ENCODE results near the gene PITPNM3. TPM values are rescaled to one million over a fixed set of nuclear protein-coding genes. Genes with fewer than 3 reads are reported as not detected.

Gene PITPNM3
- total RNA-seq, 1 donor from 2014 or later = 4.3 TPM

GRCh38 chr17:6456321-6456720, 100.0 kb downstream of the PITPNM3 start:
- Mint-ChIP-seq H3K4me1 (ENCODE audit: unreplicated experiment) (peaks cover 19% of the 10 kb centered on the region), H3K9me3 (no peaks in the 10 kb centered on the region), H3K27ac (no peak overlapping the region), H3K36me3 (no peaks in the 10 kb centered on the region), H3K4me3 (no peak overlapping the region), H3K27me3 (peaks cover 28% of the 10 kb centered on the region)
- TF ChIP-seq CTCF (conservative IDR thresholded peaks at IDR 0.05) = no peak
- DNase-seq (ENCODE audit: extremely low spot score, unreplicated experiment) = no peak

DNA sequence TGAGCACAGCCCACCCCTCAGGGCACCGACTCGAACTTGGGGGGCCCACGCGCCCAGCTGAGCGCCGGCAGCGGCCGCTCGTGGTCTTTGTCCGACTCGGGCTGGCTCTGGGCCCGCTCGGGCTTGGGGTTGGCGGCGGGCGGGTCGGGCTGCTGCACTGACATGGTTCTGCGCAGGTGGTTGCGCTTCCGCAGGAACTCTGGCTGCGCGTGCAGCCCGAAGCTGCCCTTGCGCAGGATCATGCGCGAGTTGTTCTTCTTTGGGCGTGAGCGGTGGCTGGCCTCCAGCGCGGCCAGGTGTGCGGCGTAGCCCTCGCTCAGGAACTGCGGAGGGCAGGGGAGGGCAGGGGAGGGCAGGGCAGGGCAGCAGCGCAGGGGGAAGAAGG, 101.0 kb downstream of the PITPNM3 start:
- H3K4me3 Mint-ChIP-seq = peak overlapping the region; percentile 55
- TF ChIP-seq CTCF (conservative IDR thresholded peaks at IDR 0.05) = no peak
- DNase-seq (ENCODE audit: extremely low spot score, unreplicated experiment) = no peak
- no peaks in the 10 kb centered on the region for H3K9me3 Mint-ChIP-seq
- H3K27me3 Mint-ChIP-seq = peaks cover 28% of the 10 kb centered on the region
- no peaks in the 10 kb centered on the region for H3K36me3 Mint-ChIP-seq
- H3K4me1 Mint-ChIP-seq (ENCODE audit: unreplicated experiment) = peaks cover 25% of the 10 kb centered on the region
- H3K27ac Mint-ChIP-seq = no peak overlapping the region

DNA sequence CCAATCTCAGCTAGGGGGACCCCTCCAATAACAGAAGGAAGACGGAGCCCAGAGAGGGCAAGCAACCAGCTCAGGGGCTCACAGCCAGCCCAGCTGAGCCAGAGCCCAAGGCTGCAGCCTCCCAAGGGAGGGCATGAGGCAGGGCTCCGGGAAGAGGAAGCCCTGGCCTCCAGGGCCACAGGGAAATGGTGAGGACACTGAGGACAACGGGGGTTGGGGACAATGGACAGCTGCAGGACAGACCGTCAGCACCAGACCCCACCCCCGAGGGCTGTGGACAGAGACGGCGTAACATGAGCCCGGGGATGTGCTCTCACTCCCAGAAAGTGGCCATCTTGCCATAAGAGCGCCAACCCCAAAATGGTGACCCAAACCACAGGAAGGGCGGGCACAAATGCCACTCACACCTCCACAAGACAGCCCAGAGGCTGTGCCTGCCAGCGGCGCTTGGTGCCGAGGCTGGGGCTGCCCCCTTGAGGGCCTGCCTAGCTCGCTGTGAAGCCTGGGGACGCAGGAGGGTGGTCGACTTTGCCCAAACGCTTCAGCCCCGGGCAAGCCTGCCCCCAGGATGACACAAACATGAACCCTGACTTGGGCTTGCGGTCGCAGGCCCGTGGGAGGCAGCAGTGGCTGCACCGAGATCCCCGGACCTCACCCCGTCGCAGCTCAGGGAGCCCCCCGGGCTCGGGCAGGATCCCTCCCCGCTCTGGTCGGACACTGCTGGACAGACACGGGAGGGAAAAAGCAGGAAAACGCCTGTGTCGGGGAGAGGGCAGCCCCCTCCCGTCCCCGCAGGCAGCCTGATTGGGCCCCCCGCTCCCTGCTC, 101.6 kb downstream of the PITPNM3 start:
- Mint-ChIP-seq H3K27ac (no peak overlapping the region), H3K4me1 (ENCODE audit: unreplicated experiment) (peaks cover 25% of the 10 kb centered on the region), H3K27me3 (peaks cover 28% of the 10 kb centered on the region), H3K36me3 (no peaks in the 10 kb centered on the region), H3K4me3 (no peak overlapping the region), H3K9me3 (no peaks in the 10 kb centered on the region)
- DNase-seq (ENCODE audit: extremely low spot score, unreplicated experiment) = no peak
- TF ChIP-seq CTCF (conservative IDR thresholded peaks at IDR 0.05) = no peak

- Mint-ChIP-seq H3K9me3 (no peaks in the 10 kb centered on the region), H3K27me3 (peaks cover 28% of the 10 kb centered on the region), H3K4me3 (peak overlapping the region; percentile 51), H3K36me3 (no peaks in the 10 kb centered on the region), H3K4me1 (ENCODE audit: unreplicated experiment) (peaks cover 25% of the 10 kb centered on the region), H3K27ac (no peak overlapping the region)
- TF ChIP-seq CTCF (conservative IDR thresholded peaks at IDR 0.05) = no peak
- DNase-seq (ENCODE audit: extremely low spot score, unreplicated experiment) = no peak
These were observed 102.9 kb downstream of the PITPNM3 start for GRCh38 chr17:6453279-6454024.

DNA sequence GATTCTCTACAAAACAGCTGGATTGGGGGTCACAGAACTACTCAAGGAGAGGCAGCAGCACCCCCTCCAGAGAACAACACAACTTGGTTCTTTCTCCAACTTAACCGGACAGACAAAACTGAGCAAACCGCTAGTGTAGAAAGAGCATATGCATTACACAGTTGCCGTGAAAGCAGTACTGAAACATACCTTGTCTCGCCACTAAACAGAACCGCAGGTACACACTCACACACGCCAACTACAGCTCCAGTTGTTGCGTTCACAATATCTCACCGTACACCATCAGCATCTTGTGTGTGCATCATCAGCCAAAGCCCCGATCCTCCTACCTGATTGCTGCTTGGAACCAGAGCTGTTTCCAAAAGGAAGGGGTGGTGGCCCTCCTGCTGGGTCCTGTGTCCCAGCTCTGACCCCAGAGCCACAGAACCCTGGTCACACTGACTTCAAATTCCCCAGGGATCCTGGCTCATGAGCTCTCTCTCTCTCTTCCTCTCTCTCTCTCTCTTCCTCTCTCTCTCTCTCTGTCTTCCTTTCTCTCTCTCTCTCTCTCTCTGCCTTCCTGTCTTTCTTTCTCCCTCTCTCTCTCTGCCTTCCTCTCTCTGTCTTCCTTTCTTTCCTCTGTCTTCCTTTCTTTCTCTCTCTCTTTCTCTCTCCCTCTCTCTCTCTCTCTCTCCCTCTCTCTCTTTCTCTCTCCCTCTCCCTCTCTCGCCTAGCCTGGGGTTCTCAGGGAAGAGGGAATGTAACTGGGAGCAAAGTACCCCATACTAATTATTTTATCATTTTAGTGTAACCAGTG, 103.7 kb downstream of the PITPNM3 start:
- Mint-ChIP-seq H3K27me3 (peaks cover 28% of the 10 kb centered on the region), H3K36me3 (no peaks in the 10 kb centered on the region), H3K4me3 (no peak overlapping the region), H3K9me3 (no peaks in the 10 kb centered on the region), H3K27ac (no peak overlapping the region), H3K4me1 (ENCODE audit: unreplicated experiment) (peaks cover 25% of the 10 kb centered on the region)
- no peak for DNase-seq (ENCODE audit: extremely low spot score, unreplicated experiment)
- no peak for TF ChIP-seq CTCF (conservative IDR thresholded peaks at IDR 0.05)
